Epithelial cell of esophagus (primary cell): ENCODE measurements around the gene CFAP251.
"Not testable (repeated sequence)": the region's sequence is repeated elsewhere in the genome, so short reads cannot be mapped to it uniquely, and the experiment has no call there.

Experiments
- DNase-seq: peaks from one replicate; pipeline ENCODE4 v3.0.0; 2010; ENCODE audit warnings: low read depth
- H3K4me3 ChIP-seq: 2 replicates; pipeline ENCODE4 v1.5.1; 2011; ENCODE audit warnings: mild to moderate bottlenecking, low read length, control low read depth
- TF ChIP-seq, protein P1 (sequence below): IDR thresholded peaks from 2 replicates; pipeline ENCODE4 v1.5.1; 2011; ENCODE audit warnings: low read depth, mild to moderate bottlenecking, low read length, control low read depth, inconsistent platforms; ENCODE audit not compliant: insufficient read depth; ENCODE audit errors: missing control alignments

Gene CFAP251

DNA sequence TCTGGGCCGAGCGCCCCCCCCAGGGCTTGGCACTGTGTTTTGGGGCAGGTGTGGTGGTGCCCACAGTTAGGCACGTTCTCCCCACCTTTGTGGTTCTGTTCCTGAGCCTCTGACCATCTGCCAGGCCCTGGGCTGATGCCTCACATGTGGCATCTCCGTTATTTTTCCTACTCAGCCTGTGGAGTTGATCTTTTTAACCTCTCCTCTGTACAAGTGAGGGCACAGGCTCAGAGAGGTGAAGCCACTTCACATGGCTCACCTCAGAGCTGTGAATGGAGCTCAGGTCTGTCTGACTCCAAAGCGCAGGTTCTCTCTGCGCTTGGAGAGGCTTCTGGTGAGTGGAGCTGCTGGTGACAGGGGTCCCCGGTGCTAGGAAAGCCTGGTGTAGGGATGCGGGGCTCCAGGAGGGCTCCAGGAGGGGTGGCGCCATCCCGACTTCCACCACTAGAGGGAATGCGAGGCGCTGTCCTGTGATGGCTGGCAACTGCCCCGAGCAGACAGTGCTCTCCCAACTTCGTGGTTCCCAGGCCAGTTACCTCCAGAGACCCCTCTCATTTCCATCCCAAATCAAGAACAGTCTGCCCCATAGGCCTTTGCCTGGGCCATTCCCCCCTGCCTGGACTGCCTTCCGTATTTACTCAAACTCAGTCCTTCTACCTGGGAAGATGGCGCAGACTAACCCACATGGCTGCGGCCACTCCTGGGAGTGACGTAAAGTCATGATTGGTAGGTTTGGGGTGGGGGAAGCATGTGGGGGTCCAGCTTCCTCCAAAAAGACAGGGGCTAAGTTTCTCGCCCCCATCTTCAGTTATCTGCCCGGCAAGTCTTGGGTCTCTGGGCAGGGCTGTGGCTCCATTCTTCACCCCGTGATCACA, 113.2 kb downstream of the CFAP251 start:
- peak; percentile 47 for DNase-seq
- no peak overlapping the region for H3K4me3 ChIP-seq

DNA sequence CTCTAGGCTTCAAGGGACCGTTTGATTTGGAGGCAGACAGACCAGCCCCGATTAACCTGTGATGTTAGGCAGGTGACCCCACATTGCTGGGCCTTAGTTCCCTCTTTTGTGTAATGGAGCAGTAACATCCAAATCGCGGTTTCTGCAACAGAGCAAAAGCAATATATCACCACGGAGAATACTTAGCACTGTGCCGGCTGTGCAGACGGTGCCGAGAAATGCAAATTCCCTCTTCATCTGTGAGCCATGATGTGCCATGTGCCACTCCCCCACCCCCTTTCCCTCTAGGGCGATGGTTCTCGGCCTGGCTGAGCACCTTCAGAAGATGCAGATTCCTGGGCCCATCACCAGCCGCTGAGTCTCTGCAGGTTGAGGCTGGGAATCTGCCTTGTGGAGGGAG, 114.2 kb downstream of the CFAP251 start:
- TF ChIP-seq, protein P1, sequence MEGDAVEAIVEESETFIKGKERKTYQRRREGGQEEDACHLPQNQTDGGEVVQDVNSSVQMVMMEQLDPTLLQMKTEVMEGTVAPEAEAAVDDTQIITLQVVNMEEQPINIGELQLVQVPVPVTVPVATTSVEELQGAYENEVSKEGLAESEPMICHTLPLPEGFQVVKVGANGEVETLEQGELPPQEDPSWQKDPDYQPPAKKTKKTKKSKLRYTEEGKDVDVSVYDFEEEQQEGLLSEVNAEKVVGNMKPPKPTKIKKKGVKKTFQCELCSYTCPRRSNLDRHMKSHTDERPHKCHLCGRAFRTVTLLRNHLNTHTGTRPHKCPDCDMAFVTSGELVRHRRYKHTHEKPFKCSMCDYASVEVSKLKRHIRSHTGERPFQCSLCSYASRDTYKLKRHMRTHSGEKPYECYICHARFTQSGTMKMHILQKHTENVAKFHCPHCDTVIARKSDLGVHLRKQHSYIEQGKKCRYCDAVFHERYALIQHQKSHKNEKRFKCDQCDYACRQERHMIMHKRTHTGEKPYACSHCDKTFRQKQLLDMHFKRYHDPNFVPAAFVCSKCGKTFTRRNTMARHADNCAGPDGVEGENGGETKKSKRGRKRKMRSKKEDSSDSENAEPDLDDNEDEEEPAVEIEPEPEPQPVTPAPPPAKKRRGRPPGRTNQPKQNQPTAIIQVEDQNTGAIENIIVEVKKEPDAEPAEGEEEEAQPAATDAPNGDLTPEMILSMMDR: no peak
- no peak for DNase-seq
- H3K4me3 ChIP-seq: no peak overlapping the region

More for the DNA sequence above, 113.2 kb downstream of the CFAP251 start:
- TF ChIP-seq, protein P1: peak; percentile 72

DNA sequence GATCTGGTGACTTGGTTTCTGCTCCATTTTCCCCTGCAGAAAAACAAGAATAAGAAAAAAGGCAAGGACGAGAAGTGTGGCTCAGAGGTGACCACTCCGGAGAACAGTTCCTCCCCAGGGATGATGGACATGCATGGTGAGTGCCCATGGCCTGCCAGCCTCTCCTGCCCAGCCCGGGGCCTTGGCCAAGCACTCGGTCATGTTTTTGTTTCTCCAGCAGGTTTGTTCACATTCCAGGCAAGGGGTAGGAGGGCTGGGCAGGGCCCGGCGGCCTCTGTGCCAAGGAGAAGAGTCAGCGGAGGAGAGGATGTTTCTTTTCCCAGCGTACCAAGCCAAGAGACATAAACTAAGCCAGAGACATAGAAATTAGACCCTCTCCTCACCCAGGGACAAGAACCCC, 116.9 kb downstream of the CFAP251 start:
- TF ChIP-seq, protein P1: no peak
- peak; percentile 84 for DNase-seq

DNA sequence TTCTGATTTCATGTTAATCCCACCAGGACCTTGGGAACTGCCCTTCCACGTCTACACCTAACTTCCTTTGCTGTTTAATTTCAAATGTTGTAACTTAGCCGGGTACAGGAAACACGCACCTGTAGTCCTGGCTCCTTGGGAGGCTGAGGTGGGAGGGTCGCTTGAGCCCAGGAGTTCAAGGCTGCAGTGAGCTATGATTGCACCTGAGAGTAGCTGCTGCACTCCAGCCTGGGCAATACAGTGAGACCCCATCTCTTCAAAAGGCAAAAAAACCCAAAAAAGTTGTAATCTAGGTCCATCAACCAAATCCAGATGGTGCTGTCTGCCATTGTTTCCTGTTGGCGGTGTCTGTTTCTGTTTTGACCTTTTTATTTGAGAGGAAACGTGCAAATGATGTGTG, 117.8 kb downstream of the CFAP251 start:
- TF ChIP-seq, protein P1: no peak
- no peak for DNase-seq
- H3K4me3 ChIP-seq: no peak overlapping the region

More for the DNA sequence above, 116.9 kb downstream of the CFAP251 start:
- no peak overlapping the region for H3K4me3 ChIP-seq

DNA sequence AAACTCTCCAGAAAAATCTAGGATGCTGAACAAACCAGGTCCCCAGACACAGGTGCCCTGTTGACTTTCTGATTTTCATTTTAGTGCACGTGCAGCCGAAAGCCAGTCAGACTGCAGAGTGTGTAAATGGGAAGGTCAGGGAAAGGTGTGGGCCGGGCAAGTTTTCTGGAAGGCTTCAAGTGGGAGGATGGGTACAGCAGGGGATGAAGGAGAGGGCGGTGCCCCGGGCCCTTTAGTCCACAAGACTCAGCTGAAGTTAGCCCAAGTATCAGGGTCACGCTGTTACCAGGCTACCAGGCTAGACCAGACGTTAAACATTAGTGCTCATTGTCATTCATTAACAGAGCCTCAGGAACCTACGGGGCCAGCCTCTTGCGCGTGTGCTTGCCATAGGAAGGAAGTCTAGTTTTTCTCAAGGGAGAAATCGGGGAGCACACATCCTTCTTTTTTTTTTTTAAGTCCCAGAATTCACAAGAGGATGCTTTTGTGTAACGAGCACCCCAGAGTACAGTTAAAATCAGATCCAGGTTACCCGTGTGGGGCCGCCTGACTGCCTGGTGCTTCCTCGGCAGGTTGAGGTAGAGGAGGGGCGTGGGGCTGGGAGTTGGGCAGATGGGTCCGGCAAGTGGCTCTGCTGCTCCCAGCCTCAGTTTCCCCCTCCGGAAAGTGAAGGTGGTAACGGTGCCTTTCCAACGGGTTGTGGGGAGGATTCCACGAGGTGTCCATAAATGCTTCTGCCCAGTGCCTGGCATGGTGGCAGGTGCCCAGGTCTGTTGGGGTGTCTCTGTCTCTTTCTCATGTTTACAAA, 122.4 kb downstream of the CFAP251 start:
- no peak overlapping the region for H3K4me3 ChIP-seq
- DNase-seq: no peak
- TF ChIP-seq, protein P1: no peak

DNA sequence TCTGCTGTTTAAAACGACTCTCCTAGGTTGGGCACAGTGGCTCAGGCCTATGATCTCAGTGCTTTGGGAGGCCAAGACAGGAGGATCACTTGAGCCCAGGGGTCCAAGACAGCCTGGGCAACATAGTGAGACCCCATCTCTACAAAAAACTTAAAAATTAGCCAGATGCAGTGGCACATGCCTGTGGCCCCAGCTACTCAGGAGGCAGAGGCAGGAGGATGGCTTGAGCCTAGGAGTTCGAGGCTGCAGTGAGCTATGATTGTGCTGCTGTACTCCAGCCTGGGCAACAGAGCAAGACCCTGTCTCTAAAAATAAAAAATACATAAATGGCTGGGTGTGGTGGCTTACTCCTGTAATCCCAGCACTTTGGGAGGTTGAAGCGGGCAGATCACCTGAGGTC, 123.1 kb downstream of the CFAP251 start:
- not testable (repeated sequence) for DNase-seq, H3K4me3 ChIP-seq

DNA sequence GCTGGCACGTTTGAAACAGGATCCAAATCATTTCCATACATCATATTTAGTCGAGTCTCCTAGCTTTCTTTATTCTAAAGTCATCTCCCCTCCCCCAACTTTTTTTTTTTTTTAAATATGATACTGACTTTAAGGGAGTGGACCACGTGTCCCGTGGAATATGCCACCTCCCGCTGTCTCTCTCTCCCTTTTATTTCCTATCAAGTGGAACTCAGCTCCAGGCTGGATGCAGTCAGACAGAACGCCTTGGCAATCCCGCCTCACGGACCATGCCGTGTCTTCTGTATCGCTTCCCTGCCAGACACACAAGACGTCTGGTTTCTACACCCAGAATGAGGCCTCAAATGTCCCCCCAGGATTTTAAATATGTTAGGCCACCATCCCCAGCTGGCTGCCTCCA, 124.5 kb downstream of the CFAP251 start:
- H3K4me3 ChIP-seq: no peak overlapping the region
- TF ChIP-seq, protein P1: no peak
- no peak for DNase-seq
